ENCODE data around the gene SLC35E3.
"Not testable (repeated sequence)": the region's sequence is repeated elsewhere in the genome, so short reads cannot be mapped to it uniquely, and the experiment has no call there.

SLC35E3 gene

DNA sequence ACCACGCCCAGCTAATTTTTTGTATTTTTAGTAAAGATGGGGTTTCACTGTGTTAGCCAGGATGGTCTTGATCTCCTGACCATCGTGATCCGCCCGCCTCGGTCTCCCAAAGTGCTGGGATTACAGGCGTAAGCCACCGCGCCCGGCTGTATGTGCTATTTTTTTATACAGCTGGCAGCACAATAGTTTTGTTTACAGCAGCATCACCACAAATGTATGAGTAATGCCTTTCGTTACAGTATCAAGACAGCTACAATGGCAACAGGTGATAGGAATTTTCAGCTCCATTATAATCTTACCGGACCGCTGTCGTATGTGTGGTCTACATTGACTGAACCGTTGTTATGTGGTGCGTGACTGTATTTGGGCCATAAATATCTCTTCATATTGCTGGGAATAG, 50.4 kb downstream of the SLC35E3 start:
- H4K20me1 ChIP-seq (ENCODE audit: insufficient read depth, low read length), result no peaks in the 10 kb centered on the region
- 0 out of 2 replicates have a peak, but pooled peaks cover 3% of the 10 kb centered on the region for H3F3A ChIP-seq (ENCODE audit: insufficient read depth, low read length)
- DNase-seq, result no peak
- no peak overlapping the region for H2AFZ ChIP-seq (ENCODE audit: low read length)
- H3K4me1 ChIP-seq (ENCODE audit: low read length), result 0 out of 2 replicates have a peak, but pooled peaks cover 4% of the 10 kb centered on the region
- no peak overlapping the region for H3K27ac ChIP-seq (ENCODE audit: low read length)
- no peaks in the 10 kb centered on the region for H3K9me3 ChIP-seq (replicated peaks; ENCODE audit: insufficient read depth, low read length)
- TF ChIP-seq, protein P1, sequence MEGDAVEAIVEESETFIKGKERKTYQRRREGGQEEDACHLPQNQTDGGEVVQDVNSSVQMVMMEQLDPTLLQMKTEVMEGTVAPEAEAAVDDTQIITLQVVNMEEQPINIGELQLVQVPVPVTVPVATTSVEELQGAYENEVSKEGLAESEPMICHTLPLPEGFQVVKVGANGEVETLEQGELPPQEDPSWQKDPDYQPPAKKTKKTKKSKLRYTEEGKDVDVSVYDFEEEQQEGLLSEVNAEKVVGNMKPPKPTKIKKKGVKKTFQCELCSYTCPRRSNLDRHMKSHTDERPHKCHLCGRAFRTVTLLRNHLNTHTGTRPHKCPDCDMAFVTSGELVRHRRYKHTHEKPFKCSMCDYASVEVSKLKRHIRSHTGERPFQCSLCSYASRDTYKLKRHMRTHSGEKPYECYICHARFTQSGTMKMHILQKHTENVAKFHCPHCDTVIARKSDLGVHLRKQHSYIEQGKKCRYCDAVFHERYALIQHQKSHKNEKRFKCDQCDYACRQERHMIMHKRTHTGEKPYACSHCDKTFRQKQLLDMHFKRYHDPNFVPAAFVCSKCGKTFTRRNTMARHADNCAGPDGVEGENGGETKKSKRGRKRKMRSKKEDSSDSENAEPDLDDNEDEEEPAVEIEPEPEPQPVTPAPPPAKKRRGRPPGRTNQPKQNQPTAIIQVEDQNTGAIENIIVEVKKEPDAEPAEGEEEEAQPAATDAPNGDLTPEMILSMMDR (IDR thresholded peaks at IDR 0.05; ENCODE audit: low read length), result no peak
- TF ChIP-seq EZH2 (optimal IDR thresholded peaks at IDR 0.05; ENCODE audit: low read depth, low read length) (no peak), EZH2phosphoT487 (IDR thresholded peaks at IDR 0.05; ENCODE audit: low read length) (no peak)
- no peak overlapping the region for H3K4me2 ChIP-seq (ENCODE audit: low read depth, low read length)
- H3K79me2 ChIP-seq (ENCODE audit: low read length), result no peaks in the 10 kb centered on the region
- H3K9ac ChIP-seq (ENCODE audit: low read length), result no peak overlapping the region
- no peaks in the 10 kb centered on the region for H3K27me3 ChIP-seq (replicated peaks; ENCODE audit: insufficient read depth, low read length)
- no peak overlapping the region for H3K4me3 ChIP-seq (ENCODE audit: low read length)
- no peaks in the 10 kb centered on the region for H3K36me3 ChIP-seq (replicated peaks; ENCODE audit: insufficient read depth, low read length)
- no peaks in the 10 kb centered on the region for H3K9me2 ChIP-seq (replicated peaks; ENCODE audit: insufficient read depth, low read length)

DNA sequence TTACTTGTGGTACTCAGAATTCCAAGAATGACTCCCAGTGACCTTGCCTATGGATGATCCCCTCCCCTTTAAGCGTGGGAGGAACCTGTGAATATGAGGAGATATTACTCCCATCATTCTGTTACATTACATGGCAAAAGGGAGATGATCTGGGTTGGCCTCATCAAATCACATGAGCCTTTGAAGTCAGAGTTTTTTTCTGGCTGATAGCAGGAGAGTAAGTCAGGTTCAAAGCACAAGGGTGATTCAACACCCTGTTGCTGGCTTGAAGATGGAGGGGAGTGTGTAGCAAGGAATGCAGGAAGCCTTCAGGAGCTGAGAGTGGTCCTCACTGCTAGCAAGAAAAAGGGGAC, 52.9 kb downstream of the SLC35E3 start:
- no peaks in the 10 kb centered on the region for H3K9me2 ChIP-seq (replicated peaks; ENCODE audit: insufficient read depth, low read length)
- H3F3A ChIP-seq (ENCODE audit: insufficient read depth, low read length), result peaks cover 12% of the 10 kb centered on the region

DNA sequence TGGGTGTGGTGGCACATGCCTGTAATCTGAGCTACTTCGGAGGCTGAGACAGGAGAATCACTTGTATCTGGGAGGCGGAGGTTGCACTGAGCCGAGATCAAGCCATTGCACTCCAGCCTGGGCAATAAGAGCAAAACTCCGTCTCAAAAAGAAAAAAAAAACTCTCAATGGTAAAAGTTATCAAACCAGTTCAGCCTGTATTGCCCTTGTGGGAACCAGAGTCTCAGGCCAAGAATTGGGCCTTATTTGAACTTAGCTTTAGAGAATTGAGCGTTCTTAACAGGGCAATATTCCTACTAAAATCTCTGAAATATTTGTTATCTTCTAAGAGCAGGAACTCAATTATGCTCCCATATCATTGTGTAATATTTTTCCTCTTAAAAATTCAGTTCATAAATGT, 54.3 kb downstream of the SLC35E3 start:
- TF ChIP-seq EZH2phosphoT487 (IDR thresholded peaks at IDR 0.05; ENCODE audit: low read length), result no peak
- no peak for TF ChIP-seq EZH2 (optimal IDR thresholded peaks at IDR 0.05; ENCODE audit: low read depth, low read length)
- TF ChIP-seq, protein P1 (IDR thresholded peaks at IDR 0.05; ENCODE audit: low read length), result no peak
- no peak overlapping the region for H3K4me3 ChIP-seq (ENCODE audit: low read length)
- no peaks in the 10 kb centered on the region for H3K27me3 ChIP-seq (replicated peaks; ENCODE audit: insufficient read depth, low read length)
- DNase-seq, result no peak
- peaks cover 12% of the 10 kb centered on the region for H3F3A ChIP-seq (ENCODE audit: insufficient read depth, low read length)
- H3K79me2 ChIP-seq (ENCODE audit: low read length), result no peaks in the 10 kb centered on the region
- 0 out of 2 replicates have a peak, but pooled peaks cover 7% of the 10 kb centered on the region for H3K4me1 ChIP-seq (ENCODE audit: low read length)
- H3K4me2 ChIP-seq (ENCODE audit: low read depth, low read length), result no peak overlapping the region
- H2AFZ ChIP-seq (ENCODE audit: low read length), result no peak overlapping the region
- no peaks in the 10 kb centered on the region for H3K9me2 ChIP-seq (replicated peaks; ENCODE audit: insufficient read depth, low read length)
- no peak overlapping the region for H3K27ac ChIP-seq (ENCODE audit: low read length)
- H3K36me3 ChIP-seq (replicated peaks; ENCODE audit: insufficient read depth, low read length), result no peaks in the 10 kb centered on the region
- no peaks in the 10 kb centered on the region for H3K9me3 ChIP-seq (replicated peaks; ENCODE audit: insufficient read depth, low read length)
- H4K20me1 ChIP-seq (ENCODE audit: insufficient read depth, low read length), result no peaks in the 10 kb centered on the region
- no peak overlapping the region for H3K9ac ChIP-seq (ENCODE audit: low read length)

More for the DNA sequence above, 52.9 kb downstream of the SLC35E3 start:
- Histone ChIP-seq H3K4me2 (ENCODE audit: low read depth, low read length) (no peak overlapping the region), H3K4me1 (ENCODE audit: low read length) (0 out of 2 replicates have a peak, but pooled peaks cover 7% of the 10 kb centered on the region), H3K27ac (ENCODE audit: low read length) (no peak overlapping the region), H3K79me2 (ENCODE audit: low read length) (no peaks in the 10 kb centered on the region), H3K27me3 (replicated peaks; ENCODE audit: insufficient read depth, low read length) (no peaks in the 10 kb centered on the region), H3K36me3 (replicated peaks; ENCODE audit: insufficient read depth, low read length) (no peaks in the 10 kb centered on the region), H2AFZ (ENCODE audit: low read length) (no peak overlapping the region), H3K9ac (ENCODE audit: low read length) (no peak overlapping the region), H3K9me3 (replicated peaks; ENCODE audit: insufficient read depth, low read length) (no peaks in the 10 kb centered on the region), H3K4me3 (ENCODE audit: low read length) (no peak overlapping the region), H4K20me1 (ENCODE audit: insufficient read depth, low read length) (no peaks in the 10 kb centered on the region)
- no peak for DNase-seq
- TF ChIP-seq, protein P1 (IDR thresholded peaks at IDR 0.05; ENCODE audit: low read length), result no peak
- TF ChIP-seq EZH2 (optimal IDR thresholded peaks at IDR 0.05; ENCODE audit: low read depth, low read length), result no peak
- no peak for TF ChIP-seq EZH2phosphoT487 (IDR thresholded peaks at IDR 0.05; ENCODE audit: low read length)

DNA sequence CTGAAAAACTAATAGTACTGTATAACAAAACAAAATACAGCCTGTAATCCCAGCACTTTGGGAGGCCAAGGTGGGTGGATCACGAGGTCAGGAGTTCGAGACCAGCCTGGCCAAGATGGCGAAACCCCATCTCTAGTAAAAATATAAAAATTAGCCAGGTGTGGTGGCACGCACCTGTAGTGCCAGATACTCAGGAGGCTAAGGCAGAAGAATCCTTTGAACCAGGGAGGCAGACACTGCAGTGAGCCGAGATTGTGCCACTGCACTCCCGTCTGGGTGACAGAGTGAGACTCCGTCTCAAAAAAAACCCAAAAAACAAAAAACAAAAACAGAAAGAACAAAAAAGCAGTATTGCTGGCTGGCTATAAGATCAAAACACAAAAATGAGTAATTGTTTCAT, 55.1 kb downstream of the SLC35E3 start:
- not testable (repeated sequence) for H3K9me3 ChIP-seq (replicated peaks; ENCODE audit: insufficient read depth, low read length); H2AFZ ChIP-seq (ENCODE audit: low read length); H3K4me2 ChIP-seq (ENCODE audit: low read depth, low read length); H4K20me1 ChIP-seq (ENCODE audit: insufficient read depth, low read length); H3K27ac ChIP-seq (ENCODE audit: low read length); H3K79me2 ChIP-seq (ENCODE audit: low read length); H3K27me3 ChIP-seq (replicated peaks; ENCODE audit: insufficient read depth, low read length); H3K9ac ChIP-seq (ENCODE audit: low read length); DNase-seq; H3K36me3 ChIP-seq (replicated peaks; ENCODE audit: insufficient read depth, low read length); H3K4me3 ChIP-seq (ENCODE audit: low read length); H3K9me2 ChIP-seq (replicated peaks; ENCODE audit: insufficient read depth, low read length)
- H3K4me1 ChIP-seq (ENCODE audit: low read length), result peaks cover 12% of the 10 kb centered on the region; the same call in 1 of the 2 replicates
- peaks cover 13% of the 10 kb centered on the region for H3F3A ChIP-seq (ENCODE audit: insufficient read depth, low read length)

DNA sequence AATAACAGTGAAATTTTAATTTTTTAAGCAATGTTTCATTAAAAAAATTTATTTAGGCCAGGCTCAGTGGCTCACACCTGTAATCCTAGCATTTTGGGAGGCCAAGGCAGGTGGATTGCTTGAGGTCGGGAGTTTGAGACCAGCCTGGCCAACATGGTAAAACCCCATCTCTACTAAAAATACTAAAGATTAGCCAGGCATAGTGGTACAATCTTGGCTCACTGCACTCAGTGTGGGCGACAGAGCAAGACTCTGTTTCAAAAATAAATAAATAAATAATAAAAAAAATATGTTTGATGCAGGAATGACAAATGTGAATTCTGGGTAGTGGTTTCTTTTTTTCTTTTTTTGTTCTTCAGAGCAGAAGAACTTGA, 56.4 kb downstream of the SLC35E3 start:
- H3K9me3 ChIP-seq (replicated peaks; ENCODE audit: insufficient read depth, low read length); H3K27me3 ChIP-seq (replicated peaks; ENCODE audit: insufficient read depth, low read length); H3K79me2 ChIP-seq (ENCODE audit: low read length); H3K9me2 ChIP-seq (replicated peaks; ENCODE audit: insufficient read depth, low read length); DNase-seq; H3K36me3 ChIP-seq (replicated peaks; ENCODE audit: insufficient read depth, low read length); H4K20me1 ChIP-seq (ENCODE audit: insufficient read depth, low read length): not testable (repeated sequence)
- Histone ChIP-seq H3K27ac (ENCODE audit: low read length) (peak overlapping the region; percentile 64; the same call in 1 of the 2 replicates), H3F3A (ENCODE audit: insufficient read depth, low read length) (peaks cover 25% of the 10 kb centered on the region), H3K9ac (ENCODE audit: low read length) (peak overlapping the region; percentile 13; the same call in 1 of the 2 replicates), H2AFZ (ENCODE audit: low read length) (peak overlapping the region; percentile 21), H3K4me3 (ENCODE audit: low read length) (peak overlapping the region; percentile 18; the same call in 1 of the 2 replicates), H3K4me2 (ENCODE audit: low read depth, low read length) (peak overlapping the region; percentile 60; the same call in 1 of the 2 replicates), H3K4me1 (ENCODE audit: low read length) (peaks cover 14% of the 10 kb centered on the region; the same call in 1 of the 2 replicates)

Data from MM.1S (cell line).